NCI-H1417 treated with DMSO at 0.1 percent for 48 hours (cell line): Measurements from ENCODE around the gene BLCAP.
"Not testable (repeated sequence)": the region's sequence is repeated elsewhere in the genome, so short reads cannot be mapped to it uniquely, and the experiment has no call there.

Experiments used
- DNase-seq: peaks from one replicate; lab custom pipeline; 2025; lab: John Stamatoyannopoulos, UW

BLCAP gene

DNA sequence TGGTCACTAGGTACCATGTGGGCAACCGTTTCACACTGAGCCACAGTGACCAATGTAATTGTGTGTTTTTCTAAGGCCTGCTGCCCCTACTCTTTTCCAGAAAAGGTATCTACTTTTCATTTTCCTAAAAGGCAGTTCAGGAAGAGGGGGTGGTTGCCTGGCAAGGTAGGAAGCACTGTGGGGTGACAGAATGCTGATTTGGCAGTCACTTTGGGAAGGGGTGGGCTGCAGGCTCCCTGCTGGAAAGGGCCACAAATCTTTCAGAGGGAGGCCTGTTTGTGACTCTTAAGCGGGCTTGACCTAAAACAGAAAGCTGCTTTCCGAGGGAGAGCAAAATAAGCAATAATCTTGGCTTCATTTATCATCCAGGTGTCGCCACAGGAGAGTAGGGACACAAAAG lies 11.8 kb downstream of the BLCAP start:
- no peak for DNase-seq

DNA sequence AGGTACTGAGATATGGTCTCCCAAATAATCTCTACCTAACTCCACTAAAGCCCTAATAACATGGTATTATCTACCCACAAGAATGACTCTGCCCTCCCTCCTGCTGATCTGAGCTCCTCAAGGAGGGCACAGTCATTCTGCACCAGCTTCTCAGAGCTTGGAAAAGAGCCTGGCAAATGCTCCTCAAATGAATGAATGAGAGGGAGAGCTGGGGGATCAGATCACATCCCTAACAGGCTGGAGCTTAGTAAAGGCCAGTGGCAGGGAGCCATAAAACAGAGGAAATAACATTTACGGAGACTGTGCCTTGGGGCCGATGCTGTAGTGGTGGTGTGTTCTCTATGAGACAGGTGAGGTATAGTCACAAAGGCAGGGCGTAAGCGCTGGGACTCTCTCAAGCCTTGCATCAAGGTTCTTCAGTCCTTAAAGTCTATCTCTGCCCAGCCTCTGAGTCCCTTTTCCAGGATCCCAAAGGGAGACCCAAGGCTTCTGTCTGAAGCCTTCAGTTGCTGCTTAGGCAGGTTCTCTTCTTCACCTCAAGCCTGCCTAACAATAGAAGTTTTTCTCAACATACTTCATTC lies 13.8 kb downstream of the BLCAP start:
- no peak for DNase-seq

DNA sequence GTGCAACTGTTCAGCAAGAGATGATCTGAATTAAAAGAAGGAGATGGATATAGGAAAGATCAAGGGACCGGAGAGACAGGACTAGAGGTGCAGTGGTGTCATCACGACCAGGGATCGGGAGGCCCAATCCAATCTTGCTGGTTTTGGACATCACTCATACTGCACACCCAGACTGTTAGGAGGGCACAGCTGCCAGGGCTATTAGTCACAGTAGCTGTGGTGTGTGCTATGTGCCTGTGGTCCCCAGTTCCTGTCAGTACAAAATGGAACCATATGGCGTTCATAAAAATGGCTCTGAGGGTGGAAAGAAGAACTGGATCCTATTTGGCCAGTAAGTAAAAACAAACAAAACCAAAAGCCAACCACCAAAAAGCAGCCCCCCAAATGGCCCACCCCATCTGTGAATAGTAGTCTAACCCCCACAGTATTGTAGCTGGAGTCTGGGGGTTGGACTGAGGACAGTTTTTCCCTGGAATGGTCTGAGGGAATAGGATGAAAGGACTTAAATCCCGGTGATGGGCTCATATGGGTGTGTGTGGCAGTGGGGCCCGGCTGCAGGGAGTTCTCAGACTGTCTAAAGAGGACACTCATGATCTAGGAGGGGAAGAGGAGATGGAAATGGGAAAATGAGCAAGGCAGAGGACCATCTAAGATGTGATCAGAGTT lies 15.9 kb downstream of the BLCAP start:
- DNase-seq, result no peak

DNA sequence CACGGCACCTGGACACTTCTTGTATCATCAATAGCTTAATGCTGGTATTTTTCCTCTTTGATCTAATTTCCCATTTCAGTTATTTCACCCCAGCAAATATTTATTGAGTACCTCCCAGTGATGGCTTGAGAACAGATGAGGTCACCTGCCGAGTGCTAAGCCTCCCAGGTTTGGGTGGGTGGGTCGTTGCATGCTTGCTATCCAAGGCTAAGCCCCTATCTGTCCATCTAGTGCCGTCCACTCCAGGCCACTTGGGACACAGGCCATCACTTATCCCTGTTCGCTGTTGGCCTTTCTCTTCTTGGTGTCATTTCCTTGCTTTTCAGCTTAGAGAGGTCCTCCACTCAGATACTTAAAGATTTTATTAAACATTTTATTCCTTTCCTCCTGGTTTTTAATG lies 17.4 kb downstream of the BLCAP start:
- no peak for DNase-seq

DNA sequence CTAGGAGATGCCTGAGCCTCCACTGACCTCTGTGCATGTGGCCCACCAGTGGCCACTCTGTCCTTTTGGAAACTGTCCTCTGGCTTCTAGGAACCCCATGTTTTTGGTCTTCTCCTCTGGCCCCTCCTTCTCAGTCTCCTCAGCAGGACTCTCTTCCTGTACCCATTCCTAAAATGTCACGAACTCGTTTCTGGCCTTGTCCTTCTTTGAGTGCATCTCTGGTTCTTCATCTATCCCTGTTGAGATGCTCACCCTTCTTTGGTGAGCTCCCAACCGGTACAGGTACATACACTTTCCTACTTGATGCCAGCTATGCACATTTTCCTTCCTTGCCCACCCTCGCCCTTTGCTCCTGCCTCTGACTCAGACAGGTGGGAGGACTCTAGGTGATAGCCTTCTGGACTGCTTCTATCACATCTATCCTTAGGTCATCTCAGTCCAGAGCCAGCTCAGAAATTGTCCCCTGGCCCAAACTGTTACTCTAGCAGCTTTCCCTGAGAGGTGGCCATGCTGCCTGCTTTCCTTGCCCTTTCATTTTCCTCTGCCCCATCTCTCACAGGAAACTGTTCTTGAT lies 21.4 kb downstream of the BLCAP start:
- DNase-seq, result no peak

DNA sequence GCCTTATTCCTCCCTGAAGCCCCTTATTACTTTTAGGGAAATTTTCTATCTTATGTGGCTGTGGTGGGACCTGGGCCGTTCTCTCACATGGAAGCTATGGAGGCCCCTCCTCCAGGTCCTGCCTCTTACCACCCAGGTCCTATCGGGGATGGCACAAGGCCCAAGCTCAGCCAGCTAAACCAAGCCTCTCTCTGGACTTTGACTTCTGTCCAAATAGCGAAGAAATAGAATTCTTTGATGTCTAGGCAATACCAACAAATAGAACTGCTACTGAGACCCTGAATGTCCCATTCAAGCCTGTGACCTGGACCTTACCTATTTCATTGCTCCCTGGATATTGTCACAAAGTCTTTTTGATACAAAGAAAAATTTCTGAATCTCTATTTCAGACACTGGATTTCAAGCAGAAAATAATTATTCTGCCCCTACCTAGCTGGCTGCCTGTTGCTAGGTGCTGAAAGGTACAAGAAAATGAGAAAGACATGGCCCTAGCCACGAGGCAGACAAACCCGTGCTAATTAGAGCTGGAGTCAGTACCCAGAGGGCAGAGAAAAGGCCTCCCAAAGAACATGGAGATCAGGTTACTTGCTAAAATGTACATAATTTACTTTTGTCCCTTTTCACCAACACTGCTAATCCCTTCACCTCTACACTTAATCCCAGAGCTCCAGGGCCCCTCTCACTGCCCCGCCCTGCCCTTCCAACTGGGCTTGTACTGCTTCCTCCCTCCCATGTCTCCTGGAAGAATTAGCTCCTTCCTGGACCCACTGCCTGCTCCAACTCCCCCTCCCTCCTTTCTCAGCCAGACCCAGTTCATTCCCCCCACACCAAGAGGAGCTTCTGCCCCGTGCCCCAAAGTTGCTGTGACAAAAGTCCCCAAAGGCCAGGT lies 22.2 kb downstream of the BLCAP start:
- no peak for DNase-seq

DNA sequence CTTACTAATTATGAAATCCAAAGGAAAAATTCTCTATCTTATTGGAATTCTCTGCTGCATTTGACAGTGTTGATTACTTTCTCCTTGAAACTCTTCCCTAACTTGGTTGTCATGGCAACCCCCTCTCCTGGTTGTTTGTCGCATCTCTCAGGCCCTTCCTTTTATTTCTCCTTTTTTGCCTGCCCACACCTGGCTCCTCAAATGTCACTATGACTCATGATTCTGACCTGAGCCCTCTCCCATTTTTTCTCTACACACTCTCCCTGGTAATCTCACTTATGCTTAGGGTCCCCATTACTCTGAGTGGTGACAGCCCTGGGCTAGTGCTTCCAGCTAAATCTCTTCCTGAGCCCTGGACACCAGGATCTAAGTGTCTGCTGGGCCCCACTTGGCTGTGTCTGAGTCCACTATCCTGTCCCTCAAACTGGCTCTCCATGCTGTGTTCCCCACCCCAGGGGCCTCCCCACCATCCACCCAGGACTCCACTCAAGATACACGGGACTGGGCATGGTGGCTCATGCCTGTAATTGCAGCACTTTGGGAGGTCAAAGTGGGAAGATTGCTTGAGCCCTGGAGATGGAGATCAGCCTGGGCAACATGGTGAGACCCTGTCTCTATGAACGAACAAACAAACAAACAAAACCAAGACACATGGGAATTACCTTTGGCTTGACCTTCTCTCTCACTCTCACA lies 23.1 kb downstream of the BLCAP start:
- no peak for DNase-seq

DNA sequence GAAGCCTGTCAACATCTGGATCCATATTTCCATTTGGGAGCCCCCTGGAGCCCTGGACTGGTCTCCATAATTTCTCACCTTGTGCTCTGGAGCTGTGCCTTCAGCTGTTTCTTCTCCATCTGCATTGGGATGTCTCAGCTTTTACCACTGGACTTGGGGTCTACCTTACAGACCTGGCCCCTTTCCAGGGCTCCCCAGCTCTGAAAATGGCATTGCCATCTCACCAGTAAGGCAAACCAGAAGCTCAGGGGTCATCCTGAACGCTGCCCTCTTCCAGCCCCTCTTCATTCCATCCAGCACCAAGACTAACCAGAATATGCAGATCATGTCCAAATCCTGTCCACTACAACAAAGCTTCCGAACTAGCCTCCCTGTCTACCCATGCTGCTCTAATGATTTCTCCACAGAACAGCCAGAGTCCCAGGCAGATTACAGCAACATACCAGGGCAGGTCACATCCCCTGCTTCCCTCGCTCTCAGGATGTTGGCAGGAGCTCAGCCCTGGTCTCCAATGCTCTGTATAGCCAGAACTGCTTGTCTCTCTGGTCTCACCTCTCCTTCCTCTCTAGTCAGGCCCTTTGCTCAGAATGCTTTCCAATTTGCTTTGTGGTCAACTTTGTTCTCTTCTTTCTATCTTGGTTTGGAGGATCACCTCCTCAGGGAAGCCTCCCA lies 24.3 kb downstream of the BLCAP start:
- no peak for DNase-seq

DNA sequence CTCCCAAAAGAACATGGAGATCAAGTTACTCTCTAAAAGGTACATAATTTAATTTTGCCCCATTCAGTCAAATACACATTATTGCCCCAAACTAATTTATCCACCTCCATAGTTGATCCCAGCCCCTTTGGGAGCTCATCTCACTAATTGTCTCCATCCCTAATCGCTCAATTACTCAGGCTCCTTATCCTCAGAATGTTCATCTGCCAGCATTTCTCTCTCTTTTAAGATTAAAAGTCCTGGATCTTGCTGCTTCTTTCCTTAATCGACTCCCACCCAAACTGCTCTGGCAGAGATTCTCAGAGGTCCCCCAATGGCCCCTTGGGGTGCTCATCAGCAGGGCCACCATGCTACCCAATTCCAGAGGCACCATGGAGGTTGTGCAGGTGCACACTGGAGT lies 25.0 kb downstream of the BLCAP start:
- no peak for DNase-seq

DNA sequence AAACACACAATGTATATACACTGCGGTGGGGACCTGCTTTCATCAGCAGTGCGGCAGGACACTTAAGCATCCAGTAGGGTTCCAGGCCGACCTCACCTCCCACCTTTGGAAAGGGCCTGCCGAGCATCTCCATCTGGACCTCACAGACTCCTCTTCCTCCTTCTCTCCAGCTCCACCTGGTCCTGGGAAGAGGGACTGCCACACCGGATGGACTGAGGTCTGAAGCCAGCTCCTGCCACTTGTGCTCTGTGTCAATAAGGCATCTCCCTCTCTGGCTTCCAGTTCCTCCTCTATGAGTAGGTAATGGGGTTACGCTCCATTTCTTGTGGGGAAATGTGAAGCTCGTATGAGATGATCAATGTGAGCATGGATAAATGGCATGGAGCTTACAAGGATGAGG lies 25.7 kb downstream of the BLCAP start:
- DNase-seq, result no peak

DNA sequence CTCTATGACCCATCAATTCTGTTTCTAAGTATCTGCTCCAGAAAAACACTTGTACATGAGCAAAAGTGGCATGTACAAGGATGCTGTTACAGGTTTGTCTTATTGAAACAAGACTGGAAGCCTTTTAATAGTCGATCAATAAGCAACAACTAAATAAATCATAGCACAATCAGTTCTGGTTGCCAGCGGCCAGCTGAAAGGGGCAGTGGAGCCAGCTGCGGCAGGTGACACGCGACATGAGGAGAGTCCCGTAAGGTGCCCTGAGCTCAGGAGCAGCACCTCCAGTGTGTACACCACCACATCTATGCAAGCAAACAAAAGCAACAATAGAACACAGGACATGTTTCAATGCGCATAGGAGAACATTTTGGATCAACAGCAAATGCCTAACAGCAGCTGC lies 27.4 kb downstream of the BLCAP start:
- DNase-seq, result no peak

DNA sequence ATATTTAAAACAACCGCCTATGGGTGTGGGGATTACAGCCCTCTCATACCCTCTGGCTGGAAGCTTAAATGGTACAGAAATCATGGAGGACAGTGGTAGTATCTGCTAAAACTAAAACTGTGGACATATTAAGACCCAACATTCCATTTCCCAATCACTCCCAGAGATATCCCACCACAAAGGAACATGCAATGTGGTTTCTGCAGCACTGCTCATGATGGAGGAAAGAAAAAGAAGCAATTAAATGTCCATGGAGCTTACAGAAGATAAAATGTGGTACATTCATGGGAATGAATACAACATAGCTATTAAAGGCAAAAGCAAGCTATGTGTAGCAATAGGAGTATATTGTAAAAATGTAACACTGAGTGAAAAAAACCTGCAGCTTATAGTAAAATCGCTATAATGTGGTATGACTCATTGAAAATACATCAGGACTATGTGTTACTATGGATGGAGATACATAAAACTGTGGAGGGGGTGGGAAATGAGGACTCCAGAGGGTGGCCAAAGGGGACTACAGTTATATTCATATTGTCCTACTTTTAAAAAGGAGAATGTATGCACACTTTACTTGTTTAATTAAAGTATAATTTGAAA lies 29.5 kb downstream of the BLCAP start:
- DNase-seq, result no peak

DNA sequence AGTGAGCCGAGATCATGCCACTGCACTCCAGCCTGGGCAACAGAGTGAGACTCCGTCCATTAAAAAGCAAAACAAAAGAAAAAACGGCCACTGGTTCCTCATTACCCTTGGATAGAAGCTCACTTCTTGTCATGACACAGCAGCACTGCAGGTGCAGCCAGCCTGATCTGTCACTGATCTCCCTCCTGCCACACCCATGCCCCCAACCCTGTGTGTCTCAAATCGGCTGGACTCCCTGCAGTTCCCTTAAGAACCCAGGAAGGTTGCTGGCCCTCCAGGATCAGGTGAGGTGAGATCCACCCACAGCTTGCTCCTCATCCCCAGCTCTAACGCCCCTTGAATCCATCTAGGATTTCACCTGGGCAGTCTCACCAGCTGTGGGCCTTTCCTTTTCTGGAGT lies 32.9 kb downstream of the BLCAP start:
- no peak for DNase-seq

DNA sequence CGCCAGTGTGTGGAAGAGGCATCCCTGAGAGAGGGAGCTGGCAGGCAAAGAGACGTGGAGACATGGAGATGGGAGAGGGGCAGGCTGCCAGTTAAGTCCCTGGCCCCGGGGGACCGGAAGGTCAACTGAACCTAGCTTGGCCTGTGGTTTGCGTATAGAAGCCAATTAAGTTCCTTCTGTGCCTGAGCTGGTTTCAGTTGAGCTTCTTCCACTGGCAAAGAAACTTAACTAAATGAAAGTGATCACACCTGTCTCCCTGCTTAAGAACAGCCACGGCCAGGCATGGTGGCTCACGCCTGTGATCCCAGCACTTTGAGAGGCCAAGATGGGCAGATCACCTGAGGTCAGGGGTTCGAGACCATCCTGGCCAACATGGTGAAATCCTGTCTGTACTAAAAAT lies 33.4 kb downstream of the BLCAP start:
- no peak for DNase-seq

DNA sequence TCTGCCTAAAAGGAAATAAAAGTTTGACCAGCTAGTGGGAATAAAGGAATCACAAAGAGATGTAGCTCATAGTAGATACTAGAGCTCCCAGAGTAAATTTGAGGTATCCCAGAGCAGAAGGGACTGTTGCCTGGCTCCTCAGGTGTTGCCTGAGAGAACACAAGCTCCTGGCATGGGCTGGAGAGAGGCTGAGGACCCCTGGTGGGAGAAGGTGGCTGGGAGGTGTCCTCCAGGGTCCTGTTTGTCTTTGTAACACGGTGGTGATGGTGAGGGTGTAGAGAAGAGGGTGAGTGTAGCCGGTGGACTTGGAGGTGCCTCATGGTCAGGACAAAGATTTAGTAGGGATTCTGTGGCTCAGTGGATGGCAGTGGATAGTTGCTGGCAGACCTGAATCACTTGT lies 34.7 kb downstream of the BLCAP start:
- no peak for DNase-seq

DNA sequence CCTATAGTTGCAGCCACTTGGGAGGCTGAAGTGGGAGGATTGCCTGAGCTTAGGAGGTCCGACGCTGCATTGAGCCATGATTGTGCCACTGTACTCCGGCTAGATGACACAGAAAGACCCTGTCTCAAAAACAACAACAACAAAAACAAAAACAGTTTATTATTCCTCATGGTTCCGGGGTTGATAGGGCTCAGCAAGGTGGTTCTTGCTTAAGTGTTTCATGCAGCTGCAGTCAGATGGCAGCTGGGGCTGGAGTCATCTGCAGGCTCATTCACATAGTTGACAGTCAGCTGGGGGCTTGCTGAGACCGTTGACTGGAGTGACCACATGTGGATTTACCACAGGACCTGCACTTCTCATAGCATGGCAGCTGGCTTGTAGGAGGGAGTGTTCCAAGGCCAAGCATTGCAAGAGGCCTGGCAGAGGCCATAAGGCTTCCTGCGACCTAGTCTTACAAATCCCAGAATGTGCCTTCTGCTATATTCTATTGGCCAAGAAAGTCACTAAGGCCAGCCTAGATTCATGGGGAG lies 35.5 kb downstream of the BLCAP start:
- DNase-seq, result no peak

DNA sequence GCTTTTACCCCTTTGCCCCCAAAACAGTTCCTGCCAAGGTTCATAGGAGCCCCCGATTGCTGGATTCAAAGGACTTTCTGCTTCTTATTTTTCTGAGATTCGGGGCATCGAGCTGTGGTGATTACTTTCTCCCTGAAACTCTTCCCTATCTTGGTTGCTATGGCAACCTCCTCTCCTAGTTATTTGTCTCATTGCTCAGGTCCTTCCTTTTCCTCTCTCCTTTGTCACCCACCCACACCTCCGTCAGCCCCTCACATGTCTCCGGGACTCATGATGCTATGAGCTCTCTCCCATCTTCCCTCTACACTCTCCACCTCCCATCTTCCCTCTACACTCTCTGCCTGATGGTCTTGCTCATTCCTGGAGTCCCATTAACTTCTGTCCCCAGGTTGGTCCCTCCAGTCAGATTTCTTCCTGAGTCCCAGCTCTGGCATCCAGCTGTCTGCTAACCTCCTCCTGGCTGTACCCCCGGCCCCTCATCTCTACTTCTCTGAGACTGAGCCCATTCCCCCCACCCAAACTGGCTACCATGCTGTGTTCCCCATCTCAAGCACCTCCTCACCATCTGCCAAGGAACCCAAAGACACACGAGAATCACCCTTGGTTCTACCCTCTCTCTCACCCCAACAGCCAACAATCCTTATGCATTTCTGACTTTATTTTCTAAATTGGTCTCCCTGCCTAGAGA lies 36.9 kb downstream of the BLCAP start:
- DNase-seq, result no peak

DNA sequence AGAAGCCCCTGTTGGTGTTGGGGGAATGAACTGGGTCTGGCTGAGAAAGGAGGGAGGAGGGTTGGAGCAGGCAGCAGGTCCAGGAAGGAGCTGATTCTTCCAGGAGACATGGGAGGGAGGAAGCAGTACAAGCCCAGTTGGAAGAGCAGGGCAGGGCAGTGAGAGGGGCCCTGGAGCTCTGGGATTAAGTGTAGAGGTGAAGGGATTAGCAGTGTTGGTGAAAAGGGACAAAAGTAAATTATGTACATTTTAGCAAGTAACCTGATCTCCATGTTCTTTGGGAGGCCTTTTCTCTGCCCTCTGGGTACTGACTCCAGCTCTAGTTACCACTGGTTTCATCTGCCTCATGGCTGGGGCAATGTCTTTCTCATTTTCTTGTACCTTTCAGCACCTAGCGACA lies 41.5 kb downstream of the BLCAP start:
- not testable (repeated sequence) for DNase-seq

DNA sequence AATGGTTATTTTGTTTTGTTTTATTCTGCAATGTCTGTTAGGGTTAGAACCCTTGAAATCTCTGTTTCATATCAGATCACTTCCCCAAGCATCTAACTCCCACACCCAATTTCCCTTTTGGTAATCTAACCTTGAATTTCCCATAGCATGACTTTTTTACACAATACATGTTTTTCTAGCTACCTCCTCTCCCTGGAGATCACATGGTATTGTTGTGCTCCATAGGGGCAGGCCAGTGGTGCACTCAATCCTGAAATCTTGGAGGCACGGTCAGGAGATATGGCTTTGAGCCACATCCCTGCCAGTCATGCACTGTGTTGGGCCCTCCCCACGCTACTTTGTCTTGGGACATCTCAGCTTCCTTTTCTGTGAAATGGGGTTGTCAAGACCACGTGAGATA lies 43.3 kb downstream of the BLCAP start:
- no peak for DNase-seq

DNA sequence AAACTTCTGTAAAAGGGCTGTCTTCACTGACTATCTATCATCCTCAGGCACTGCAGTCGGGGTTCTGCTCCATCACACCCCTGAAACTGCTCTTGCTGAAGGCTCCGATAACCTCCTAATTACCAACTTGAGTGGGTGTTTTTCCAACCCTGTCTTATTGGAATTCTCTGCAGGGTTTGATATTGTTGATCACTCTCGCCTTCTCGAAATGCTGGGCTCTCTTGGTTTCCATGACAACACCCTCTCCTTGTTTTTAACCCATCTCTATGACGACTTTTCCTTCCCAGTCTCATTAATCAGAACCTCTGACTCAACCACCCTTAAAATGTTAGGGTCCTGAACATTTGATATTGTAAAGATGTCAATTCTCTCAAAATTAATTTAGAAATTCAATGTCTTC lies 46.1 kb downstream of the BLCAP start:
- DNase-seq, result no peak

DNA sequence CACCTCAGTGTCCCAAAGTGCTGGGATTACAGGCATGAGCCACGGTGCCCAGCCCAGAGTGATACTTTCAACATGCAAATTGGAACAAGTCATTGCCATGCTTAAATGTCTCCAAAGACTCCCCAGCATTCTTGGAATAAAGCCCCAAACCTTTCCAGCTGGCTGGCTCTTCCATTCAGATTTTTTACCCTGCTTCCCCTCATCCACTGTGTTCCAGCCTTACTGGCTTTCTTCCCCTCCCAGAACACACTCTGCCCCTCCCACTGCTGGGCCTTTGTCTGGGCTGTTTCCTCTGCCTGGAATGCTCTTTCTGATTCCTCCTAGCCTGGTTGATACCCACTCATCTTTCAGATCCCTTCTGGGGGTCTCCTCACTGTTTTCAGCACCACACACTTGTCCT lies 46.8 kb downstream of the BLCAP start:
- no peak for DNase-seq
